K562 (cell line): Measurements from ENCODE around the gene SLC8A2. TPM values are rescaled to one million over a fixed set of nuclear protein-coding genes. Genes with fewer than 3 reads are reported as not detected.

Source experiments
- ARID1B ChIP-seq: fragments of 450-650 bp; IDR thresholded peaks from 2 replicates; pipeline ENCODE4 v1.6.1; 2016; ENCODE audit warnings: antibody characterized with exemption, mild to moderate bottlenecking, inconsistent platforms
- CCNT2 ChIP-seq: IDR thresholded peaks from 2 replicates; pipeline ENCODE4 v1.6.1; 2011; ENCODE audit warnings: borderline replicate concordance, low read depth, mild to moderate bottlenecking, moderate library complexity, mixed read lengths, low read length; ENCODE audit not compliant: insufficient read length; ENCODE audit errors: extremely low read depth
- ELF4 ChIP-seq: fragments of 450-650 bp; formaldehyde crosslinking; IDR thresholded peaks from 2 replicates; pipeline ENCODE4 v1.4.0; 2022; ENCODE audit warnings: missing genetic modification characterization
- ETS2 ChIP-seq: IDR thresholded peaks from 2 replicates; pipeline ENCODE4 v1.6.1; 2016; ENCODE audit warnings: borderline replicate concordance, missing genetic modification characterization, mild to moderate bottlenecking, moderate library complexity, missing compliant biosample characterization; ENCODE audit not compliant: poor library complexity, severe bottlenecking
- MAZ ChIP-seq, 2 experiments: fragments of 450-650 bp in 1 of 2; sonication (generic) in 1 of 2; formaldehyde crosslinking; IDR thresholded peaks in 1 of 2; conservative IDR thresholded peaks in 1 of 2; 2 replicates each; pipeline versions ENCODE4 v1.4.0 to v1.5.0; 2020; ENCODE audit warnings: mild to moderate bottlenecking in 1 of 2, missing genetic modification reagents in 1 of 2
- MEIS2 ChIP-seq: fragments of 450-650 bp; IDR thresholded peaks from 2 replicates; pipeline ENCODE4 v1.6.1; 2014; ENCODE audit warnings: mild to moderate bottlenecking; ENCODE audit not compliant: partially characterized antibody
- NFATC3 ChIP-seq: fragments of 450-650 bp; IDR thresholded peaks from 2 replicates; pipeline ENCODE4 v1.6.1; 2017; ENCODE audit warnings: mild to moderate bottlenecking
- POLR2A ChIP-seq: fragments of 450-650 bp; conservative IDR thresholded peaks from 2 replicates; pipeline ENCODE4 v1.6.1; 2016
- POLR2B ChIP-seq: fragments of 450-650 bp; IDR thresholded peaks from 2 replicates; pipeline ENCODE4 v1.6.1; 2018; ENCODE audit warnings: low read depth; ENCODE audit not compliant: partially characterized antibody
- POLR3G ChIP-seq: IDR thresholded peaks from 2 replicates; pipeline ENCODE4 v1.6.1; 2011; ENCODE audit not compliant: insufficient read length, insufficient replicate concordance; ENCODE audit errors: extremely low read depth
- SIRT6 ChIP-seq: IDR thresholded peaks from one replicate; pipeline ENCODE4 v1.6.1; 2012; ENCODE audit warnings: low read depth, mild to moderate bottlenecking, control low read depth, inconsistent platforms, low read length, moderate library complexity
- STAT5A ChIP-seq: IDR thresholded peaks from 2 replicates; pipeline ENCODE4 v1.6.1; 2012; ENCODE audit warnings: low read length, inconsistent platforms, borderline replicate concordance
- TBP ChIP-seq: optimal IDR thresholded peaks from 2 replicates; pipeline ENCODE3; 2011; ENCODE audit warnings: low read depth, low read length, improper control_type of control experiment
- TEAD1 ChIP-seq, 2 experiments: fragments of 450-650 bp in 1 of 2; sonication (generic) in 1 of 2; formaldehyde crosslinking; IDR thresholded peaks; 2 replicates each; pipeline versions ENCODE4 v1.4.0 to v1.8.0; 2020 to 2022; ENCODE audit warnings: mild to moderate bottlenecking in 2 of 2, missing genetic modification reagents in 1 of 2
- ZFP30 ChIP-seq: fragments of 250-450 bp; sonication (Bioruptor Pico); IDR thresholded peaks from 2 replicates; pipeline ENCODE4 v1.8.0; 2022; ENCODE audit warnings: moderate library complexity, mild to moderate bottlenecking, inconsistent platforms, borderline replicate concordance
- ZFX ChIP-seq: sonication (generic); formaldehyde crosslinking; IDR thresholded peaks from 2 replicates; pipeline ENCODE4 v1.8.0; 2022; ENCODE audit warnings: mild to moderate bottlenecking, missing genetic modification reagents, moderate library complexity
- ZNF217 ChIP-seq: sonication (generic); formaldehyde crosslinking; IDR thresholded peaks from 2 replicates; pipeline ENCODE4 v1.8.0; 2022; ENCODE audit warnings: mild to moderate bottlenecking, missing genetic modification reagents
- ZNF282 ChIP-seq: sonication (generic); formaldehyde crosslinking; IDR thresholded peaks from 2 replicates; pipeline ENCODE4 v1.8.1; 2023; ENCODE audit warnings: missing genetic modification reagents
- ZNF740 ChIP-seq, 3 experiments: fragments of 200-800 bp in 1 of 3; sonication (Bioruptor generic) in 1 of 3; sonication (generic) in 1 of 3; formaldehyde crosslinking in 1 of 3; IDR thresholded peaks; 2 replicates each; pipeline versions ENCODE4 v1.6.1 to v1.8.0; 2016 to 2022; ENCODE audit warnings: mild to moderate bottlenecking in 2 of 3, missing compliant biosample characterization in 2 of 3, missing genetic modification characterization in 2 of 3, missing genetic modification reagents in 1 of 3
- polyA plus RNA-seq, 8 experiments: library from polyadenylated mRNA; depleted of rRNA in 4 of 8; stranded (reverse) in 5 of 8; unstranded in 3 of 8; fragments of >200 nt; fragmentation: Nextera tagmentation in 2 of 8; fragmentation: Illumina TruSeq in 1 of 8; extraction: Ambion mirVana in 2 of 8; extraction: Trizol in 1 of 8; gene quantifications; 2 replicates each; pipeline versions ENCODE4 v1.2.1 to v1.2.3, GENCODE V29; 2011 to 2014; ENCODE audit warnings: inconsistent platforms in 1 of 8, missing spikeins in 1 of 8
- total RNA-seq, 7 experiments: library from RNA; depleted of rRNA in 6 of 7; stranded (reverse); fragments of >200 nt in 6 of 7; fragmentation: Illumina TruSeq in 2 of 7; extraction: Trizol in 2 of 7; gene quantifications; 2 replicates each; pipeline versions ENCODE4 v1.2.1 to v1.2.3, GENCODE V29; 2011 to 2021; ENCODE audit warnings: low replicate concordance in 1 of 7
- TF ChIP-seq, protein P1 (sequence below): fragments of 450-650 bp; formaldehyde crosslinking; IDR thresholded peaks from 2 replicates; pipeline ENCODE4 v1.4.0; 2022; ENCODE audit warnings: missing genetic modification characterization
- TF ChIP-seq, protein P2 (sequence below): fragments of 450-650 bp; formaldehyde crosslinking; IDR thresholded peaks from 2 replicates; pipeline ENCODE4 v1.4.0; 2020; ENCODE audit warnings: mild to moderate bottlenecking, mixed read lengths
- TF ChIP-seq, protein P3 (sequence below): fragments of 250-450 bp; sonication (Bioruptor Pico); IDR thresholded peaks from 2 replicates; pipeline ENCODE4 v1.5.0; 2022; ENCODE audit warnings: mild to moderate bottlenecking

The SLC8A2 gene
- total and polyA plus RNA-seq, 9 of the 15 experiments (the other 6 are each of a cell fraction or from before 2014, with no cell fraction given) = 0.07 to 0.66 (median 0.24) TPM; not detected in 3

GRCh38 chr19:47514869-47515588, 43.3 kb upstream of the SLC8A2 start, which contains the start of gene NAPA (continued):
- TF ChIP-seq SIRT6 (no peak), TEAD1 (CRISPR knock-in tag; IDR thresholded peaks at IDR 0.05) (peak in 1 of 2 experiments; percentile 59; a peak in 1 of 4 replicates), NFATC3 (no peak), ARID1B (no peak; the same call in 1 of the 2 replicates), ELF4 (no peak), ZFP30 (CRISPR knock-in tag) (no peak), ZNF217 (CRISPR knock-in tag) (no peak), ZNF282 (CRISPR knock-in tag) (no peak), STAT5A (no peak), MEIS2 (peak; percentile 80), ZNF740 (CRISPR knock-in tag; IDR thresholded peaks at IDR 0.05) (no peak; the same call in 1 of the 2 replicates), ZNF740 (tag; IDR thresholded peaks at IDR 0.05) (no peak), ZFX (peak; percentile 78), ETS2 (no peak), POLR3G (no peak), POLR2B (peak; percentile 50), CCNT2 (peak; percentile 91), TBP (peak; percentile 12), MAZ (CRISPR knock-in tag; conservative IDR thresholded peaks at IDR 0.05 in 1 of 2, IDR thresholded peaks at IDR 0.05 in 1 of 2) (peak; percentile 98 to 99), POLR2A (peak; percentile 82)
- TF ChIP-seq, protein P1, sequence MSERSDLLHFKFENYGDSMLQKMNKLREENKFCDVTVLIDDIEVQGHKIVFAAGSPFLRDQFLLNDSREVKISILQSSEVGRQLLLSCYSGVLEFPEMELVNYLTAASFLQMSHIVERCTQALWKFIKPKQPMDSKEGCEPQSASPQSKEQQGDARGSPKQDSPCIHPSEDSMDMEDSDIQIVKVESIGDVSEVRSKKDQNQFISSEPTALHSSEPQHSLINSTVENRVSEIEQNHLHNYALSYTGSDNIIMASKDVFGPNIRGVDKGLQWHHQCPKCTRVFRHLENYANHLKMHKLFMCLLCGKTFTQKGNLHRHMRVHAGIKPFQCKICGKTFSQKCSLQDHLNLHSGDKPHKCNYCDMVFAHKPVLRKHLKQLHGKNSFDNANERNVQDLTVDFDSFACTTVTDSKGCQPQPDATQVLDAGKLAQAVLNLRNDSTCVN = no peak
- TF ChIP-seq, protein P2, sequence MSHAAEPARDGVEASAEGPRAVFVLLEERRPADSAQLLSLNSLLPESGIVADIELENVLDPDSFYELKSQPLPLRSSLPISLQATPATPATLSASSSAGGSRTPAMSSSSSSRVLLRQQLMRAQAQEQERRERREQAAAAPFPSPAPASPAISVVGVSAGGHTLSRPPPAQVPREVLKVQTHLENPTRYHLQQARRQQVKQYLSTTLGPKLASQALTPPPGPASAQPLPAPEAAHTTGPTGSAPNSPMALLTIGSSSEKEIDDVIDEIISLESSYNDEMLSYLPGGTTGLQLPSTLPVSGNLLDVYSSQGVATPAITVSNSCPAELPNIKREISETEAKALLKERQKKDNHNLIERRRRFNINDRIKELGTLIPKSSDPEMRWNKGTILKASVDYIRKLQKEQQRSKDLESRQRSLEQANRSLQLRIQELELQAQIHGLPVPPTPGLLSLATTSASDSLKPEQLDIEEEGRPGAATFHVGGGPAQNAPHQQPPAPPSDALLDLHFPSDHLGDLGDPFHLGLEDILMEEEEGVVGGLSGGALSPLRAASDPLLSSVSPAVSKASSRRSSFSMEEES (CRISPR knock-in tag) = peak; percentile 99
- TF ChIP-seq, protein P3, sequence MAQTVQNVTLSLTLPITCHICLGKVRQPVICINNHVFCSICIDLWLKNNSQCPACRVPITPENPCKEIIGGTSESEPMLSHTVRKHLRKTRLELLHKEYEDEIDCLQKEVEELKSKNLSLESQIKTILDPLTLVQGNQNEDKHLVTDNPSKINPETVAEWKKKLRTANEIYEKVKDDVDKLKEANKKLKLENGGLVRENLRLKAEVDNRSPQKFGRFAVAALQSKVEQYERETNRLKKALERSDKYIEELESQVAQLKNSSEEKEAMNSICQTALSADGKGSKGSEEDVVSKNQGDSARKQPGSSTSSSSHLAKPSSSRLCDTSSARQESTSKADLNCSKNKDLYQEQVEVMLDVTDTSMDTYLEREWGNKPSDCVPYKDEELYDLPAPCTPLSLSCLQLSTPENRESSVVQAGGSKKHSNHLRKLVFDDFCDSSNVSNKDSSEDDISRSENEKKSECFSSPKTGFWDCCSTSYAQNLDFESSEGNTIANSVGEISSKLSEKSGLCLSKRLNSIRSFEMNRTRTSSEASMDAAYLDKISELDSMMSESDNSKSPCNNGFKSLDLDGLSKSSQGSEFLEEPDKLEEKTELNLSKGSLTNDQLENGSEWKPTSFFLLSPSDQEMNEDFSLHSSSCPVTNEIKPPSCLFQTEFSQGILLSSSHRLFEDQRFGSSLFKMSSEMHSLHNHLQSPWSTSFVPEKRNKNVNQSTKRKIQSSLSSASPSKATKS (CRISPR knock-in tag) = no peak
